AG04449 (cell line): ENCODE data around the gene MBTPS1.

Source experiments
- CTCF ChIA-PET: fragments of 350-600 bp; formaldehyde crosslinking; extraction: SDS; loops from one replicate; lab custom pipeline; 2021; ENCODE audit warnings: antibody characterized with exemption; lab: Yijun Ruan, JAX
- POLR2A ChIA-PET: fragments of 400-600, 350-600 bp; formaldehyde crosslinking; extraction: SDS; loops from one replicate; lab custom pipeline; 2020; ENCODE audit warnings: antibody characterized with exemption, inconsistent platforms; lab: Yijun Ruan, JAX
- DNase-seq: peaks from one replicate; pipeline ENCODE4 v3.0.0-alpha.2; 2010; ENCODE audit warnings: low read depth, low spot score
- H3K4me3 ChIP-seq: 2 replicates; pipeline ENCODE4 v1.5.1; 2011; ENCODE audit warnings: low read depth, mild to moderate bottlenecking, control low read depth, low read length
- CTCF ChIP-seq: IDR thresholded peaks from one replicate; pipeline ENCODE4 v1.5.1; 2011; ENCODE audit warnings: mild to moderate bottlenecking, moderate library complexity, low read length, control low read depth, inconsistent platforms; ENCODE audit not compliant: insufficient read depth; ENCODE audit errors: missing control alignments

Gene MBTPS1

GRCh38 chr16:84075376-84075775 is 41.4 kb downstream of the MBTPS1 start:
- no peak for TF ChIP-seq CTCF
- ChIA-PET CTCF (interaction anchor here (0.7 to 17.9 kb wide), 5 partner anchors 8 to 100 kb away, joined by 3 to 295 read pairs (median 6); no protein-coding TSS in a partner anchor), POLR2A (no interaction called here)
- no peak for DNase-seq
- no peak overlapping the region for H3K4me3 ChIP-seq

GRCh38 chr16:84074721-84075120 is 42.0 kb downstream of the MBTPS1 start:
- DNase-seq: no peak
- POLR2A ChIA-PET: no interaction called here
- TF ChIP-seq CTCF: no peak
- CTCF ChIA-PET: interaction anchor here (0.7 to 17.9 kb wide), 6 partner anchors 9 to 118 kb away, joined by 3 to 295 read pairs (median 4); no protein-coding TSS in a partner anchor
- no peak overlapping the region for H3K4me3 ChIP-seq

GRCh38 chr16:84072014-84072413 is 44.7 kb downstream of the MBTPS1 start:
- POLR2A ChIA-PET: no interaction called here
- TF ChIP-seq CTCF: no peak
- no peak for DNase-seq

GRCh38 chr16:84071121-84071520 is 45.6 kb downstream of the MBTPS1 start:
- TF ChIP-seq CTCF: no peak
- POLR2A ChIA-PET: no interaction called here
- no peak overlapping the region for H3K4me3 ChIP-seq
- CTCF ChIA-PET: interaction anchor here (0.9 to 20.0 kb wide), 8 partner anchors 9 to 143 kb away, joined by 3 to 662 read pairs (median 52); partner anchors contain the start of genes OSGIN1 and TAF1C
- DNase-seq: no peak

More at GRCh38 chr16:84072014-84072413, 44.7 kb downstream of the MBTPS1 start:
- H3K4me3 ChIP-seq: no peak overlapping the region
- CTCF ChIA-PET: interaction anchor here (7.4 to 20.0 kb wide), 3 partner anchors 11 to 112 kb away, joined by 93 to 662 read pairs (median 295); partner anchors contain the start of gene OSGIN1

- TF ChIP-seq CTCF: no peak
- H3K4me3 ChIP-seq: no peak overlapping the region
- no peak for DNase-seq
- ChIA-PET CTCF (interaction anchor here (1.4 to 20.0 kb wide), 8 partner anchors 7 to 141 kb away, joined by 5 to 662 read pairs (median 68); partner anchors contain the start of gene OSGIN1), POLR2A (interaction anchor here (0.7 kb wide), 1 partner anchor 16 kb away, joined by 3 read pairs; no protein-coding TSS in a partner anchor)
Observed at GRCh38 chr16:84069540-84069939, 47.2 kb downstream of the MBTPS1 start.

GRCh38 chr16:84068783-84069462 is 47.8 kb downstream of the MBTPS1 start:
- CTCF ChIA-PET: interaction anchor here (1.9 to 20.0 kb wide), 7 partner anchors 13 to 140 kb away, joined by 5 to 662 read pairs (median 93); partner anchors contain the start of gene OSGIN1

More at GRCh38 chr16:84068783-84069462, 47.8 kb downstream of the MBTPS1 start:
- H3K4me3 ChIP-seq: no peak overlapping the region
- POLR2A ChIA-PET: interaction anchor here (0.7 kb wide), 1 partner anchor 15 kb away, joined by 3 read pairs; no protein-coding TSS in a partner anchor
- no peak for DNase-seq
- TF ChIP-seq CTCF: no peak
